HG03354 (cell line): ENCODE measurements around the gene NANS.
"Not testable (repeated sequence)": the region's sequence is repeated elsewhere in the genome, so short reads cannot be mapped to it uniquely, and the experiment has no call there.

ENCODE experiments used
- ATAC-seq: cut with Tn5 transposase; IDR thresholded peaks from one replicate; pipeline ENCODE4 v1.9.1; 2021; ENCODE audit warnings: mild to moderate bottlenecking; ENCODE audit not compliant: unreplicated experiment, poor library complexity, severe bottlenecking

The NANS gene

DNA sequence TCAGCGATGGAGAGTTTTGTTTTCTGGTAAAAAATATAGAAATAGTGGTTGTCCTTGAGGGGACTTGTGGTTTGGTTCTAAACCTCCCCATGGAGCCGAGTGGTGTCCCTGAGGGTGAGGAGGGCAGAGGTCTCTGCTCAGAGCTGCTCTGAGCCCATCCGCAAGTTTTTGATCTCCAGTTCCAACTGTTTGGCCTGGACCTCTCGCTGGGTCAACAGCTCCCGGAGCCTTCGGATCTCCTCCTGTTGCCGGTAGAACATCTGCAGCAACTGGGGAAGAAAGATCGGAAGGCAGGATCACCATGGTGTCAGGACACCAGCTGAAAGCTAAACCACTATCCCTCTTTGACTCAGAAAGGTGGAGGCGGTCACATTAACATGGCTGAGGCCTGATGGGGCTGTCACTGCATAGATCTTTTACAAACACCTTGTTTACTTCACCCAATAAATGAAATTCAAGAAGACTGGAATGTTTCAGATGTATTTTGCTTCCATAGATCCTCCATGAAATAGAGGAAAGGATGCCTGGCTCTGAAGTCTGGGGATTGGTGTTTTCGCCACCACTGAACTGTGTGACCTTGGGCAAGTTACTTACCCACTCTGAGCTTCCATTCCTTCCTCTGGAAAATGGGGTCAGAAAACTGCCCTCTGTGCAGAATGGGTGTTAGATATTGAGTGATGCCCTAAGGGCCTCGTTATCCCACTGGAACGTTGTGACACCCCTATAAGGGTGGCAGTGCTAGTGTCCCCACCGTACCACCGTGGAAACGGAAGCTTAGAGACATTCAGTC, 68.3 kb downstream of the NANS start:
- ATAC-seq, result no peak

DNA sequence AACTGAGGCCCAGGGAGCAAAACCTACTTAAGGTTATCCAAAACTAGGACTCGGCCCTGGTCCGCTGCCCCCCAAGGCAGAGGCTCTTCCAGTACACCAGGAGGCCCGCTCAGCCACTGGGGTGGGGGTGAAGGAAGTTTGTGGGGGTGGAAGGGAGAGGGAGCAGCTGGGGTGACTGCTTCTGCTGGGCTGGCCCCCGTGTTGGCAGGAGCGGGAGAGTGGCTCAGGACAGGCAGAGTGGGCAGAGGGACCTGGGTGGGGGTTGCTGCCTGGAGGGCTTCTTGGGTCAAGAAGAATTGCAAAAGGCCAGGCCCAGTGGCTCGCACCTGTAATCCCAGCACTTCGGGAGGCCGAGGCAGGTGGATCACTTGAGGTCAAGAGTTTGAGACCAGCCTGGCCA, 70.7 kb downstream of the NANS start:
- no peak for ATAC-seq

DNA sequence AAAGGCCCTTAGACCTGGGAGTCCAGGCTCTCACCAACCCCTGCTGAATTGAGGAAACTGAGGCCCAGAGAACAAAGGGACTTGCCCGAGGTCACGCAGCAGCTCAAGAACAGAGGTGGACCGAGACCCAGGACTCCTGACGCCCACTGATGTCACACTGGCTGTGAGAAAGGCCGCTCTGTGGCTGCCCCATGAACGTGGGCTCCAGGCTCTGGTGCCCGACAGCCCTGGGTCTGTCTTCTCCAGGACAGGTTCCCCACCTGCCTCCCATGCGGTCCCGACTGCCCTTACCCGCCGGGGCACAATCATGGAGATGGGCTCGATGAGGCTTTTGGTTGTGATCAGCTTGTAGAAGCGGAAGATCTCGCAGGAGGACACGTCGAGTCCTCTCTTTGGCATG, 71.8 kb downstream of the NANS start:
- no peak for ATAC-seq

DNA sequence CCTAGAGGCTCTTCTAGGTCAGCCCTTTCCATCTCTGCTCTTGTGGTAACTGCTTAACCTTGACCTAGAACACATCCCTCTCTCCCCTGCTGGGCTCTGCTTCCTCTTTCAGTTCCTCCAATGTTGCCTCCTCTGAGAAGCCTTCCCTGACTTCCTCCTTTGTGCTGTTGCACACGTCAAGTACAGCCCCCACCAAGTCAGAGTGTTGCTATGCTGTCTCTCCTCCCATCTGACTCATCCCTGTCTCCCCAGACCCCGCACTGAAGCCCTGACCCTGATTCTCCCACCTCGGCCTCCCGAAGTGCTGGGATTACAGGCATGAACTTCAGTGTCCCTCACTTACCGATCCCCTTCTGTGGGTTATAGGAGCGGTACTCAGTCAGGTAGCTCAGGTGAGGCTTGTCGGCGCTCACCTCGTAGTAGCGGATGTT, 72.9 kb downstream of the NANS start:
- peak; percentile 83 for ATAC-seq

DNA sequence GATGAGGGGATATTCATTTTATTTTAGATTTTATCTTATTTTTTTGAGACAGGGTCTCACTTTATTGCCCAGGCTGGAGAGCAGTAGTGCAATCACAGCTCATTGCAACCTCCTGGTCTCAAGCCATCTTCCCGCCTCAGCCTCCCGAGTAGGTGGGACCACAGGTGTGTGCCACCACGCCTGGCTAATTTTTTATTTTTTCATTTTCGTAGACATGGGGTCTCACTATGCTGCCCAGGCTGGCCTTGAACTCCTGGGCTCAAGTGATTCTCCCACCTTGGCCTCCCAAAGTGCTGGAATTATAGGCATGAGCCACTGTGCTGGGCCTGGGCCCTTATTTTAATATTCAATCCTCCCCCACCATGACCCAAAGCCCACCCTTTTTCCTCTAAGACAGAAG, 73.5 kb downstream of the NANS start:
- ATAC-seq, result not testable (repeated sequence)

DNA sequence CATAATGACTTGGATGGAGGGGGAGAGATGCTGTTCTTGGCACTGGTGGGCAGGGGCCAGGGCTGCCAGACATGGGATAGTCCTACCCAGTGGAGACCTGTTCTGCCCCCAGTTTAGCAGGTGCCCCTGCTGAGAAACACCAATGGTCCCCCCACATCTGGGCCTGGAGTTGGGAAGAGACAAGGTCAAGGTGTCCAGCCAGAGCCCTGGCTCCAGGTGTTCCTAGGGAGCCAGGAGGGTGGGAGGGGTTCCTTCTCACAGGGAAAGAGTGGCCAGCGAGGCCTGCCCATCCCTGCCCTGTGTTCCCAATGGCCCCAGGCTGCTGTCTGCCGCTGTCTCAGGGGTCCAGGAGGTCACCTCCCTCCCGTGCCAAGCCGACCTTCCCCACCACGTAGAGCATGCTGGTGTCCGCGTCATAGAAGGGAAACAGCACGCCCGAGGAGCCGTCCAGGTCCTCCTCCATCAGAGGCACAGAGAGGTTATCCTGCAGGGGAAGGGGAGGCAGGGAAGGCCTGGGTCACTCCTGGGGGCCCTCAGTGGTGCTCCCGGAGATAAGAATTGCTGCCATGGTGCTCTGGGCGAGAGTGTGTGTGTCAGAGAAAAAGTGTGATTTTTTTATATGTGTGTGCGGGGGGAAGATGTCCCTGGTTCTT, 74.2 kb downstream of the NANS start:
- ATAC-seq, result no peak

DNA sequence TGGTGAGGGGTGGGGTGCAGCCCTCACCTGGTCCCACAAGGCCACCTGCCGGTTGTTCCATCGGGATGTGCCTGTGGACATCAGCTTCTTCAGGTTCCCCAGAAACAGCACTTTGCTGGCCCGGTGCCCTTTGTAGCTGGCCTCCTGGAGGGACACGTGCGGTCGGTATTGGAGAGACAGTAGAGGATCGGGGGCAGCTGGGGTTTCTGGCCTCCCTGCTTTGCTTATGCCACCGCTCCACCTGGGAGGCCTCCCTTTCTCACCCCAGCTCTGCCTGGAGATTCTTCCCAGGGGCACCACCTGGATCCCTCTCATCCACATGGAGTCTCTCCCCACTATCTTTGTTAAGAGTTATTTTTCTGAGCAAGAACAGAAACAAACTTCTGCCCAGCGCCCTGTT, 75.6 kb downstream of the NANS start:
- ATAC-seq, result no peak
